BE2C (cell line): Measurements from ENCODE around the gene CLCN7.

Experiments used
- DNase-seq: peaks from one replicate; pipeline ENCODE4 v3.0.0-alpha.2; 2020
- H3K27me3 ChIP-seq: fragments of 250-450 bp; sonication (Bioruptor Pico); 2 replicates; pipeline ENCODE4 v1.5.1; 2020; ENCODE audit warnings: mild to moderate bottlenecking
- H3K36me3 ChIP-seq: fragments of 250-450 bp; sonication (Bioruptor Pico); 2 replicates; pipeline ENCODE4 v1.5.1; 2020; ENCODE audit warnings: mild to moderate bottlenecking
- H3K4me1 ChIP-seq: fragments of 250-450 bp; sonication (Bioruptor Pico); 2 replicates; pipeline ENCODE4 v1.5.1; 2020
- H3K4me3 ChIP-seq: 2 replicates; pipeline ENCODE4 v1.5.1; 2011; ENCODE audit warnings: low read depth, low read length
- H3K9me3 ChIP-seq: fragments of 250-450 bp; sonication (Bioruptor Pico); 2 replicates; pipeline ENCODE4 v1.5.1; 2020
- CTCF ChIP-seq: IDR thresholded peaks from 2 replicates; pipeline ENCODE4 v1.5.1; 2012; ENCODE audit warnings: mild to moderate bottlenecking, low read depth, low read length

The CLCN7 gene

GRCh38 chr16:1420111-1420539, 54.7 kb downstream of the CLCN7 start:
- Histone ChIP-seq H3K9me3 (no peaks in the 10 kb centered on the region), H3K4me3 (peak overlapping the region; percentile 100), H3K4me1 (no peaks in the 10 kb centered on the region), H3K36me3 (peaks cover 7% of the 10 kb centered on the region; the same call in 1 of the 2 replicates), H3K27me3 (no peaks in the 10 kb centered on the region)
- no peak for TF ChIP-seq CTCF
- DNase-seq = no peak

- no peaks in the 10 kb centered on the region for H3K4me1 ChIP-seq
- DNase-seq = no peak
- H3K9me3 ChIP-seq = no peaks in the 10 kb centered on the region
- H3K36me3 ChIP-seq = peaks cover 7% of the 10 kb centered on the region; the same call in 1 of the 2 replicates
- H3K27me3 ChIP-seq = no peaks in the 10 kb centered on the region
- no peak overlapping the region for H3K4me3 ChIP-seq
- no peak for TF ChIP-seq CTCF
Observed at GRCh38 chr16:1416521-1416941, 58.3 kb downstream of the CLCN7 start.

GRCh38 chr16:1414532-1415260, 60.1 kb downstream of the CLCN7 start, which contains the start of gene UNKL:
Gene UNKL, minus strand, starts transcription at chr16:1414704. Its CDS starts 13 bp downstream, at chr16:1414691.
- DNase-seq = peak; percentile 87
- no peak for TF ChIP-seq CTCF
- Histone ChIP-seq H3K27me3 (no peaks in the 10 kb centered on the region), H3K4me1 (no peaks in the 10 kb centered on the region), H3K9me3 (no peaks in the 10 kb centered on the region), H3K4me3 (peak within 1 kb of the TSS; percentile 69), H3K36me3 (peaks cover 7% of the 10 kb centered on the region; the same call in 1 of the 2 replicates)

- H3K27me3 ChIP-seq = no peaks in the 10 kb centered on the region
- H3K4me3 ChIP-seq = peak overlapping the region; percentile 69
- no peaks in the 10 kb centered on the region for H3K9me3 ChIP-seq
- peaks cover 7% of the 10 kb centered on the region; the same call in 1 of the 2 replicates for H3K36me3 ChIP-seq
- H3K4me1 ChIP-seq = no peaks in the 10 kb centered on the region
- DNase-seq = peak; percentile 72
- peak; percentile 60 for TF ChIP-seq CTCF
Observed at GRCh38 chr16:1413684-1414531, 60.9 kb downstream of the CLCN7 start.

- peaks cover under 1% of the 10 kb centered on the region; the same call in 1 of the 2 replicates for H3K36me3 ChIP-seq
- no peak for TF ChIP-seq CTCF
- no peak overlapping the region for H3K4me3 ChIP-seq
- no peaks in the 10 kb centered on the region for H3K27me3 ChIP-seq
- DNase-seq = no peak
- no peaks in the 10 kb centered on the region for H3K9me3 ChIP-seq
- H3K4me1 ChIP-seq = no peaks in the 10 kb centered on the region
Observed at GRCh38 chr16:1412847-1413246, 62.0 kb downstream of the CLCN7 start.
